Thyroid gland (tissue), 4 donors: ENCODE measurements around the gene CEP83.

Experiments used
- POLR2A ChIP-seq, 2 donors: fragments of 450-650 bp; IDR thresholded peaks; one replicate each; pipeline ENCODE4 v1.6.1; 2017; ENCODE audit warnings: antibody characterized with exemption in 2 of 2, mild to moderate bottlenecking in 2 of 2, moderate library complexity in 1 of 2
- TF ChIP-seq, protein P1 (sequence below), 6 experiments: fragments of 200-600 bp in 3 of 6; fragments of 450-650 bp in 3 of 6; sonication (generic) in 3 of 6; IDR thresholded peaks; one replicate each; pipeline ENCODE4 v1.5.1; 2016 to 2019; ENCODE audit warnings: antibody characterized with exemption in 6 of 6, mild to moderate bottlenecking in 2 of 6, inconsistent platforms in 1 of 6, moderate library complexity in 1 of 6

DNA sequence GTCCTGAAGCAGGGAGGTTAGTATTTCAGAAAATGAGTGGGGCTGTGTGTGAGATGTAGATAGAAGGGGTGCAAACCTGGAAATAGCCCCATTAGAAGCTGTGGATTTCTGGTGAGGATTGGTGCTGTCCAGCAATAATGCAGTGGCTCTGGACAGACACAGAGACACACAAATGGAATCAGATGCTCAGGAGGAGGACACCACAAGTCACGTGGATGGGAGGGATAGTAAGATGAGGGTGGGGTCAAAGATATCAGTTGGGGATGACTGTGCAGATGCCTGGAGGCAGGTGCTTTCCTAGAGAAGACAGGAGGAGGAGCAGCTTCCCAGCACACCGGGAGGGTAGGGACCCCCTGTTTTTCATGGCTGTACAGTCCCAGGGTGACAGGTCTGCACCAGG is 174.8 kb downstream of the CEP83 start:
- TF ChIP-seq, protein P1, sequence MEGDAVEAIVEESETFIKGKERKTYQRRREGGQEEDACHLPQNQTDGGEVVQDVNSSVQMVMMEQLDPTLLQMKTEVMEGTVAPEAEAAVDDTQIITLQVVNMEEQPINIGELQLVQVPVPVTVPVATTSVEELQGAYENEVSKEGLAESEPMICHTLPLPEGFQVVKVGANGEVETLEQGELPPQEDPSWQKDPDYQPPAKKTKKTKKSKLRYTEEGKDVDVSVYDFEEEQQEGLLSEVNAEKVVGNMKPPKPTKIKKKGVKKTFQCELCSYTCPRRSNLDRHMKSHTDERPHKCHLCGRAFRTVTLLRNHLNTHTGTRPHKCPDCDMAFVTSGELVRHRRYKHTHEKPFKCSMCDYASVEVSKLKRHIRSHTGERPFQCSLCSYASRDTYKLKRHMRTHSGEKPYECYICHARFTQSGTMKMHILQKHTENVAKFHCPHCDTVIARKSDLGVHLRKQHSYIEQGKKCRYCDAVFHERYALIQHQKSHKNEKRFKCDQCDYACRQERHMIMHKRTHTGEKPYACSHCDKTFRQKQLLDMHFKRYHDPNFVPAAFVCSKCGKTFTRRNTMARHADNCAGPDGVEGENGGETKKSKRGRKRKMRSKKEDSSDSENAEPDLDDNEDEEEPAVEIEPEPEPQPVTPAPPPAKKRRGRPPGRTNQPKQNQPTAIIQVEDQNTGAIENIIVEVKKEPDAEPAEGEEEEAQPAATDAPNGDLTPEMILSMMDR (IDR thresholded peaks at IDR 0.05) = no peak
- TF ChIP-seq POLR2A (IDR thresholded peaks at IDR 0.05) = no peak
